ENCODE data around the gene PTK7.

PTK7 gene

GRCh38 chr6:43075670-43076463 is at the start of gene PTK7:
TSS of gene PTK7 (plus strand) at chr6:43076314. CDS start at chr6:43076489, 175 bp downstream.
- no peak for TF ChIP-seq CTCF (IDR thresholded peaks at IDR 0.05; ENCODE audit: borderline replicate concordance, insufficient read depth, low read depth, low read length)
- peak within 1 kb of the TSS; percentile 22 for H3K4me3 ChIP-seq (ENCODE audit: low read depth, low read length)

GRCh38 chr6:43026365-43026764 is 49.7 kb upstream of the PTK7 start:
- H3K4me3 ChIP-seq (ENCODE audit: low read depth, low read length), result no peak overlapping the region
- TF ChIP-seq CTCF (IDR thresholded peaks at IDR 0.05; ENCODE audit: borderline replicate concordance, insufficient read depth, low read depth, low read length), result no peak

GRCh38 chr6:43029120-43029519 is 47.0 kb upstream of the PTK7 start:
- H3K4me3 ChIP-seq (ENCODE audit: low read depth, low read length), result no peak overlapping the region
- no peak for TF ChIP-seq CTCF (IDR thresholded peaks at IDR 0.05; ENCODE audit: borderline replicate concordance, insufficient read depth, low read depth, low read length)

DNA sequence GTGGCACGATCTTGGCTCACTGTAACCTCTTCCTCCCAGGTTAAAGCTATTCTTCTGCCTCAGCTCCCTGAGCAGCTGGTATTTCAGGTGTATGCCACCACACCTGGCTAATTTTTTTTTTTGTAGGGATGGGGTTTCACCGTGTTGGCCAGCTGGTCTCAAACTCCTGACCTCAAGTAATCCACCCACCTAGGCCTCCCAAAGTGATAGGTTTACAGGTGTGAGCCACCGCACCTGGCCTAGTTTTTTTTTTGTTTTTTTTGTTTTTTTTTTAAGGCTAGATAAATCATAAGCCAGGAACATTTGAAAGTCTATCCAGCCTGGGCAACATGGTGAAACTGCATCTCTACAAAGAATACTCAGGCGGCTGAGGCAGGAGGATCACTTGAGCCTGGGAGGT is 43.8 kb upstream of the PTK7 start:
- H3K4me3 ChIP-seq (ENCODE audit: low read depth, low read length), result no peak overlapping the region
- TF ChIP-seq CTCF (IDR thresholded peaks at IDR 0.05; ENCODE audit: borderline replicate concordance, insufficient read depth, low read depth, low read length), result no peak

- TF ChIP-seq CTCF (IDR thresholded peaks at IDR 0.05; ENCODE audit: borderline replicate concordance, insufficient read depth, low read depth, low read length), result no peak
- H3K4me3 ChIP-seq (ENCODE audit: low read depth, low read length), result no peak overlapping the region
These were observed 42.5 kb upstream of the PTK7 start for GRCh38 chr6:43033496-43034189.

DNA sequence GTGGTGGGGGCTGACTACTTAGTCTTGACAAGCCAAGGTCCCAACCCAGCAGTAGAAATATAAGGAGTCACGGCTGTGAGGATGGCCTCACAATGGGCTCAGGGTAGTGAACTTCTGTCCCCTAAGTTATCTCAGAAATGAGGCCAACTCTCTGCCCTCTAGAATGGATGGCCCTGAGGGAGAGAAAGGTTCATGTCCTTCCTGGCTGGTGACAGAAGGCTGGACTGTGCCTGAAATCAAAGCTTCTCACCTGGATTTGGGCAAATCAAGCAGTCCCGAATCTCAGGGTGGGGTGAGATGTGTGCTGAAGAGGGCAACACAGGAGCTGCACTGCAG is 42.0 kb upstream of the PTK7 start:
- no peak for TF ChIP-seq CTCF (IDR thresholded peaks at IDR 0.05; ENCODE audit: borderline replicate concordance, insufficient read depth, low read depth, low read length)

More for the DNA sequence above, 42.0 kb upstream of the PTK7 start:
- no peak overlapping the region for H3K4me3 ChIP-seq (ENCODE audit: low read depth, low read length)
